Measurements from ENCODE around the gene LLGL2. TPM values are rescaled to one million over a fixed set of nuclear protein-coding genes. Genes with fewer than 3 reads are reported as not detected.
"Not testable (repeated sequence)": the region's sequence is repeated elsewhere in the genome, so short reads cannot be mapped to it uniquely, and the experiment has no call there.

LLGL2 gene
- total RNA-seq, 4 donors from 2014 or later, result 0.78 to 7.1 (median 1.4) TPM

DNA sequence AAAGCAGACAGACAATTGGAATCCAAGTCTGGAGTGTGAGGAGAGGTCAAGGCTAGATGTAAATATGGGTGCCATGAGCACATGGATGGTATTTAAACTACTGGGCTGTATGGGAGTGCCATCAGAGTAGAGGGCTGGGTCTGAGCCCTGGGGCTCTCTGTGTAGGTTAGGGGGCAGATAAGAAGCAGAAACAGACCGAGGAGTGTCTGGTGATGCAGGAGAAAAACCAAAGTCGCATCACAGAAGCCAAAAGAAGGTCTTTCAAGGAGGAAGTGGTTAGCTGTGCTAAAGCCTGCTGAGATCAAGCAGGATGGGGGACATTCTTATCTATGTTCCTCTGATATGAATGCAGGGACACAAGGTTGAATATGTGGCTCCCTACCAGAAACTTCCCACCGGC lies 7.3 kb upstream of the LLGL2 start:
- peaks cover 0 to 6% of the 10 kb centered on the region in 2 donors for H3K36me3 ChIP-seq
- no peaks in the 10 kb centered on the region for H3K9me3 ChIP-seq
- no peak overlapping the region for H3K4me3 ChIP-seq
- H3K4me1 ChIP-seq, result peaks cover 19 to 27% of the 10 kb centered on the region in 2 donors
- no peaks in the 10 kb centered on the region for H3K27me3 ChIP-seq
- no peak for DNase-seq
- intact Hi-C loops (cut with DNase I; ENCODE audit: low total_unique reads) (loop anchor here (10.0 kb wide), 2 partner anchors 223 to 253 kb away; partner anchors contain the start of genes GGA3 and MRPS7), in situ Hi-C loops (cut with MboI; ENCODE audit: low sequenced_read_pairs in 4 of 4) (loop anchor here in 1 of 4 donors (10.0 kb wide), 1 partner anchor 93 kb away; no protein-coding TSS in a partner anchor)
- no peak overlapping the region for H3K27ac ChIP-seq
- no peak for ATAC-seq
- no peak for TF ChIP-seq POLR2A (IDR thresholded peaks at IDR 0.05)
- TF ChIP-seq, protein P1, sequence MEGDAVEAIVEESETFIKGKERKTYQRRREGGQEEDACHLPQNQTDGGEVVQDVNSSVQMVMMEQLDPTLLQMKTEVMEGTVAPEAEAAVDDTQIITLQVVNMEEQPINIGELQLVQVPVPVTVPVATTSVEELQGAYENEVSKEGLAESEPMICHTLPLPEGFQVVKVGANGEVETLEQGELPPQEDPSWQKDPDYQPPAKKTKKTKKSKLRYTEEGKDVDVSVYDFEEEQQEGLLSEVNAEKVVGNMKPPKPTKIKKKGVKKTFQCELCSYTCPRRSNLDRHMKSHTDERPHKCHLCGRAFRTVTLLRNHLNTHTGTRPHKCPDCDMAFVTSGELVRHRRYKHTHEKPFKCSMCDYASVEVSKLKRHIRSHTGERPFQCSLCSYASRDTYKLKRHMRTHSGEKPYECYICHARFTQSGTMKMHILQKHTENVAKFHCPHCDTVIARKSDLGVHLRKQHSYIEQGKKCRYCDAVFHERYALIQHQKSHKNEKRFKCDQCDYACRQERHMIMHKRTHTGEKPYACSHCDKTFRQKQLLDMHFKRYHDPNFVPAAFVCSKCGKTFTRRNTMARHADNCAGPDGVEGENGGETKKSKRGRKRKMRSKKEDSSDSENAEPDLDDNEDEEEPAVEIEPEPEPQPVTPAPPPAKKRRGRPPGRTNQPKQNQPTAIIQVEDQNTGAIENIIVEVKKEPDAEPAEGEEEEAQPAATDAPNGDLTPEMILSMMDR (IDR thresholded peaks at IDR 0.05 in 4 of 5, conservative IDR thresholded peaks at IDR 0.05 in 1 of 5), result no peak

DNA sequence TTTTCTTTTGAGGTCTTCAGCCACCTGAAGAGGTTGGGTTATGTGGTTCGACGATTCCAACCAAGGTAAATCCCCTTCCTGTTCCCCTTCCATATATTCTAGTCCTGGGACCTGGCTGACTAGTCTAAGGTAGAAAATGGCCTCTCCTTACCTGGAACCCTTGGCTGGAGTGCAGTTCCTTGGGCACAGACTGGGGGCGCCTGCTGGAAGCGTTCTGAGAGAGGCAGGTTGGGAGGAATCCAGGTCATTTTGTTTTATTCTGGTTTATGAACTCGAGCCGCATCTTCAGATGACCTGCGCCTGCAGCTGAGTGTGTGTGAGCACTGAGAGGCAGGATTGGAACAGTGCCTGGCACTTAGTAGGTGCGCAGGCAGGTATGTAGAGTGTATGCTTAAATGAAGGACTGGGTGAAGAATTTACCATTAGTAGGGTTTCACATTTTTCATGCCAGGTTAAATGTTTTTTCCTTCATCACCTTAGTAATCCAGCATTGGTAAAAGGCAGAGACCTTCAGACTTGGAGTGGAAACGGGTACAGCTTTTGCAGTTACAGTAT lies 6.4 kb upstream of the LLGL2 start:
- H3K9me3 ChIP-seq, result no peaks in the 10 kb centered on the region
- no peak overlapping the region for H3K27ac ChIP-seq
- H3K4me1 ChIP-seq, result peaks cover 11 to 19% of the 10 kb centered on the region in 2 donors
- no peak for TF ChIP-seq POLR2A (IDR thresholded peaks at IDR 0.05)
- TF ChIP-seq, protein P1 (IDR thresholded peaks at IDR 0.05 in 4 of 5, conservative IDR thresholded peaks at IDR 0.05 in 1 of 5), result no peak
- DNase-seq, result no peak
- H3K36me3 ChIP-seq, result peaks cover 0 to 6% of the 10 kb centered on the region in 2 donors
- no peaks in the 10 kb centered on the region for H3K27me3 ChIP-seq
- in situ Hi-C loops (cut with MboI; ENCODE audit: low sequenced_read_pairs in 4 of 4), result loop anchor here in 1 of 4 donors (10.0 kb wide), 1 partner anchor 94 kb away; no protein-coding TSS in a partner anchor
- intact Hi-C loops (cut with DNase I; ENCODE audit: low total_unique reads), result loop anchor here (10.0 kb wide), 2 partner anchors 224 to 254 kb away; partner anchors contain the start of genes GGA3 and MRPS7
- ATAC-seq, result no peak
- H3K4me3 ChIP-seq, result no peak overlapping the region

DNA sequence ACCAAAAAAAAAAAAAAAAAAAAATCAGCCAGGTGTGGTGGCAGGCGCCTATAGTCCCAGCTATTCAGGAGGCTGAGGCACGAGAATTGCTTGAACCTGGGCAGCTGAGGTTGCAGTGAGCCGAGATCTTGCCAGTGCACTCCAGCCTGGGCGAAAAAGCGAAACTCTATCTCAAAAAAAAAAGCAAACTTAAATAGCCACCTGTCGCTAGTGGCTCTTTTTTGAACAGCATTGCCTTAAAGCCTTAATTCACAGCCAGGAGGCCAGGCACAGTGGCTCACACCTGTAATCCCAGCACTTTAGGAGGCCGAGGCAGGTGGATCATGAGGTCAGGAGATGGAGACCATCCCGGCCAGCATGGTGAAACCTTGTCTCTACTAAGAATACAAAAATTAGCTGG lies 5.1 kb upstream of the LLGL2 start:
- in situ Hi-C loops (cut with MboI; ENCODE audit: low sequenced_read_pairs in 4 of 4); H3K27me3 ChIP-seq; H3K27ac ChIP-seq; H3K9me3 ChIP-seq; ATAC-seq; DNase-seq; intact Hi-C loops (cut with DNase I; ENCODE audit: low total_unique reads); H3K4me3 ChIP-seq; H3K36me3 ChIP-seq: not testable (repeated sequence)
- peaks cover 5 to 11% of the 10 kb centered on the region in 2 donors for H3K4me1 ChIP-seq

DNA sequence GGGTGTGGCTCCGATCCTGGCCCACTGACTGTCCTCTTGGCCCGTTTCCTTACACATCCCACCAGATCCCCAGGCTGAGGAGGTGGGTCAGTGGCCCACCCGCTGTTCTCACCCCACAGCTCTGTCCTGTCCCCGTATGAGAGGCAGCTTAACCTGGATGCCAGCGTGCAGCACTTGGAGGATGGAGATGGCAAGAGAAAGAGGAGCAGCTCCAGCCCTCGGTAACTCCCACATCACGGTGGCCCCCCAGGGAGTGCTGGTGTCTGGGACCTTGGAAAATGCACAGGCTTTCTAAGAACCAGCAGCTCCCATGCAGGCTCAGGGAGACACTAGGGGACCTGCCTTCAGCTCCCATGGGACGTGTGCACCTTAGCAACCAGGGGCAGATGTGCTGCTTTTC lies 4.2 kb upstream of the LLGL2 start:
- H3K36me3 ChIP-seq, result peaks cover 0 to 6% of the 10 kb centered on the region in 2 donors
- no peak for TF ChIP-seq POLR2A (IDR thresholded peaks at IDR 0.05)
- TF ChIP-seq, protein P1 (IDR thresholded peaks at IDR 0.05 in 4 of 5, conservative IDR thresholded peaks at IDR 0.05 in 1 of 5), result no peak
- H3K4me1 ChIP-seq, result peaks cover 10 to 16% of the 10 kb centered on the region in 2 donors
- no peaks in the 10 kb centered on the region for H3K9me3 ChIP-seq
- intact Hi-C loops (cut with DNase I; ENCODE audit: low total_unique reads) (no loop called here), in situ Hi-C loops (cut with MboI; ENCODE audit: low sequenced_read_pairs in 4 of 4) (no loop called here)
- no peak overlapping the region for H3K27ac ChIP-seq
- DNase-seq, result no peak
- no peak overlapping the region for H3K4me3 ChIP-seq
- peaks cover 2 to 3% (median 3%) of the 10 kb centered on the region in 3 donors for H3K27me3 ChIP-seq
- ATAC-seq, result no peak

DNA sequence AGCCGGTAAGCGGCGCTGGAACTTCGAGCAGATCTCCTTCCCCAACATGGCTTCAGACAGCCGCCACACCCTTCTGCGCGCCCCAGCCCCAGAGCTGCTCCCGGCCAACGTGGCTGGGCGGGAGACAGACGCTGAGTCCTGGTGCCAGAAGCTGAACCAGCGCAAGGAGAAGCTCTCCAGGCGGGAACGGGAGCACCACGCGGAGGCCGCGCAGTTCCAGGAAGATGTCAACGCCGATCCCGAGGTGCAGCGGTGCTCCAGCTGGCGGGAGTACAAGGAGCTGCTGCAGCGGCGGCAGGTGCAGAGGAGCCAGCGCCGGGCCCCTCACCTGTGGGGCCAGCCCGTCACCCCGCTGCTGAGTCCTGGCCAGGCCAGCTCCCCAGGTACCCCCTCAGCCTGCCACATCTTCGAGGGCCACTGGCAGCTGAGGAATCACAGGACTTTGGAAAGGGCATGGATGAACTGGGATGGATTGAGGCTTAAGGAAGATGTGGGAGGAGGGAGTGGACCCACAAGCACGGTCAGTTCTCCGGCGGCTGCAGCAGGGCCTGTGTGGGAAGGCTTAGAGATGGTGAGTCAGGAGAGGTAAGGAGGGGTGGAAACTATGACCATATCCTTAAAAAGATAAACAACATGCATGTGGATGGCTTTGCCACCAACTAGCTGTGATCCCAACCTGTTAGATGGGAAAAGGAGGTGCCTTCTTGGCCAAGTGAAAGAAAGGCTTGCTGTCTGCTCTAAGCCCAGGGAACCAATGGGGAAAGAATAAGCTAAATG lies 3.4 kb upstream of the LLGL2 start:
- in situ Hi-C loops (cut with MboI; ENCODE audit: low sequenced_read_pairs in 4 of 4) (no loop called here), intact Hi-C loops (cut with DNase I; ENCODE audit: low total_unique reads) (no loop called here)
- Histone ChIP-seq H3K36me3 (peaks cover 0 to 6% of the 10 kb centered on the region in 2 donors), H3K27me3 (peaks cover 8 to 10% (median 9%) of the 10 kb centered on the region in 3 donors), H3K27ac (no peak overlapping the region), H3K9me3 (no peaks in the 10 kb centered on the region), H3K4me1 (peaks cover 8 to 15% of the 10 kb centered on the region in 2 donors), H3K4me3 (no peak overlapping the region)
- ATAC-seq, result no peak
- TF ChIP-seq POLR2A (IDR thresholded peaks at IDR 0.05), result no peak
- TF ChIP-seq, protein P1 (IDR thresholded peaks at IDR 0.05 in 4 of 5, conservative IDR thresholded peaks at IDR 0.05 in 1 of 5), result no peak
- no peak for DNase-seq
